HepG2 (cell line): ENCODE results near the gene PRR30. TPM values are rescaled to one million over a fixed set of nuclear protein-coding genes. Genes with fewer than 3 reads are reported as not detected.

ENCODE experiments used
- ADNP ChIP-seq: sonication (generic); formaldehyde crosslinking; IDR thresholded peaks from 2 replicates; pipeline ENCODE4 v1.4.0; 2020; ENCODE audit warnings: missing genetic modification reagents
- ARID4A ChIP-seq: sonication (generic); formaldehyde crosslinking; IDR thresholded peaks from 2 replicates; pipeline ENCODE4 v1.5.0; 2020; ENCODE audit warnings: mild to moderate bottlenecking, missing genetic modification reagents, borderline replicate concordance
- CENPX ChIP-seq: sonication (generic); formaldehyde crosslinking; IDR thresholded peaks from 2 replicates; pipeline ENCODE4 v1.9.0; 2021; ENCODE audit warnings: mild to moderate bottlenecking, missing genetic modification reagents, moderate library complexity
- CHCHD3 ChIP-seq: sonication (generic); formaldehyde crosslinking; IDR thresholded peaks from 2 replicates; pipeline ENCODE4 v1.8.0; 2022; ENCODE audit warnings: mild to moderate bottlenecking, missing genetic modification reagents, moderate library complexity
- CHD2 ChIP-seq: IDR thresholded peaks from 2 replicates; pipeline ENCODE4 v1.6.1; 2011; ENCODE audit warnings: low read depth, low read length, improper control_type of control experiment
- ETV6 ChIP-seq: sonication (generic); formaldehyde crosslinking; conservative IDR thresholded peaks from 2 replicates; pipeline ENCODE4 v1.4.0; 2020; ENCODE audit warnings: missing genetic modification reagents
- IRF1 ChIP-seq: sonication (generic); formaldehyde crosslinking; IDR thresholded peaks from 2 replicates; pipeline ENCODE4 v1.4.0; 2020; ENCODE audit warnings: low read depth, mild to moderate bottlenecking, missing genetic modification reagents
- IRX3 ChIP-seq: sonication (generic); formaldehyde crosslinking; IDR thresholded peaks from 2 replicates; pipeline ENCODE4 v1.8.1; 2023; ENCODE audit warnings: mild to moderate bottlenecking, low read depth, missing genetic modification reagents, borderline replicate concordance
- KDM6A ChIP-seq: IDR thresholded peaks from 2 replicates; pipeline ENCODE4 v1.6.1; 2016; ENCODE audit warnings: low read depth
- KLF13 ChIP-seq: sonication (generic); formaldehyde crosslinking; IDR thresholded peaks from 2 replicates; pipeline ENCODE4 v1.4.0; 2020; ENCODE audit warnings: mild to moderate bottlenecking, missing genetic modification reagents
- NBN ChIP-seq: fragments of 450-650 bp; conservative IDR thresholded peaks from 2 replicates; pipeline ENCODE4 v1.6.1; 2017
- NRL ChIP-seq: sonication (generic); formaldehyde crosslinking; IDR thresholded peaks from 2 replicates; pipeline ENCODE4 v1.5.0; 2020; ENCODE audit warnings: missing genetic modification reagents, mild to moderate bottlenecking, moderate library complexity, borderline replicate concordance
- RBAK ChIP-seq: sonication (generic); formaldehyde crosslinking; IDR thresholded peaks from 2 replicates; pipeline ENCODE4 v1.5.1; 2020; ENCODE audit warnings: mild to moderate bottlenecking, missing genetic modification reagents
- REPIN1 ChIP-seq: sonication (generic); formaldehyde crosslinking; IDR thresholded peaks from 2 replicates; pipeline ENCODE4 v1.8.0; 2022; ENCODE audit warnings: missing genetic modification reagents, low read depth, mild to moderate bottlenecking, borderline replicate concordance
- SMYD3 ChIP-seq: sonication (generic); formaldehyde crosslinking; IDR thresholded peaks from 2 replicates; pipeline ENCODE4 v1.8.1; 2023; ENCODE audit warnings: mild to moderate bottlenecking, missing genetic modification reagents
- SP140L ChIP-seq: sonication (generic); formaldehyde crosslinking; IDR thresholded peaks from 2 replicates; pipeline ENCODE4 v1.4.0; 2020; ENCODE audit warnings: missing genetic modification reagents, borderline replicate concordance
- ZBTB42 ChIP-seq: sonication (generic); formaldehyde crosslinking; IDR thresholded peaks from 2 replicates; pipeline ENCODE4 v1.5.0; 2020; ENCODE audit warnings: mild to moderate bottlenecking, missing genetic modification reagents
- ZMAT5 ChIP-seq: sonication (generic); formaldehyde crosslinking; IDR thresholded peaks from 2 replicates; pipeline ENCODE4 v1.5.0; 2020; ENCODE audit warnings: mild to moderate bottlenecking, low read depth, missing genetic modification reagents, borderline replicate concordance
- ZNF251 ChIP-seq: sonication (generic); formaldehyde crosslinking; IDR thresholded peaks from 2 replicates; pipeline ENCODE4 v1.9.0; 2021; ENCODE audit warnings: mild to moderate bottlenecking, missing genetic modification reagents
- ZNF292 ChIP-seq: sonication (generic); formaldehyde crosslinking; IDR thresholded peaks from 2 replicates; pipeline ENCODE4 v1.8.1; 2022; ENCODE audit warnings: mild to moderate bottlenecking, low read depth, missing genetic modification reagents, borderline replicate concordance
- ZNF382 ChIP-seq: sonication (generic); formaldehyde crosslinking; IDR thresholded peaks from 2 replicates; pipeline ENCODE4 v1.5.0; 2020; ENCODE audit warnings: missing genetic modification reagents, mild to moderate bottlenecking, borderline replicate concordance
- ZNF484 ChIP-seq: sonication (generic); formaldehyde crosslinking; IDR thresholded peaks from 2 replicates; pipeline ENCODE4 v1.5.1; 2020; ENCODE audit warnings: mild to moderate bottlenecking, low read depth, missing genetic modification reagents, borderline replicate concordance
- ZNF549 ChIP-seq: sonication (generic); formaldehyde crosslinking; IDR thresholded peaks from 2 replicates; pipeline ENCODE4 v1.5.0; 2020; ENCODE audit warnings: missing genetic modification reagents
- ZNF589 ChIP-seq: sonication (generic); formaldehyde crosslinking; conservative IDR thresholded peaks from 2 replicates; pipeline ENCODE4 v1.8.0; 2022; ENCODE audit warnings: mild to moderate bottlenecking, moderate library complexity, missing genetic modification reagents
- ZNF740 ChIP-seq: sonication (generic); formaldehyde crosslinking; IDR thresholded peaks from 2 replicates; pipeline ENCODE4 v1.4.0; 2020; ENCODE audit warnings: missing genetic modification reagents
- ZNF761 ChIP-seq: sonication (generic); formaldehyde crosslinking; conservative IDR thresholded peaks from 2 replicates; pipeline ENCODE4 v1.4.0; 2020; ENCODE audit warnings: mild to moderate bottlenecking, missing genetic modification reagents
- ZNF772 ChIP-seq: sonication (generic); formaldehyde crosslinking; IDR thresholded peaks from 2 replicates; pipeline ENCODE4 v1.5.0; 2020; ENCODE audit warnings: mild to moderate bottlenecking, missing genetic modification reagents
- polyA plus RNA-seq, 8 experiments: library from polyadenylated mRNA; depleted of rRNA in 3 of 8; stranded (reverse) in 7 of 8; unstranded in 1 of 8; fragments of >200 nt; fragmentation: Illumina TruSeq in 4 of 8; extraction: Trizol in 4 of 8; gene quantifications; 2 replicates each; pipeline versions ENCODE4 v1.2.1 to v1.2.3, GENCODE V29; 2011 to 2016; ENCODE audit warnings: low read depth in 4 of 8, missing spikeins in 1 of 8, mixed read lengths in 1 of 8; ENCODE audit not compliant: insufficient read depth in 1 of 8
- total RNA-seq, 5 experiments: library from RNA; depleted of rRNA; stranded (reverse); fragments of >200 nt; fragmentation: Illumina TruSeq; extraction: Trizol; gene quantifications; 2 replicates each; pipeline ENCODE4 v1.2.3, GENCODE V29; 2016; ENCODE audit warnings: low read depth in 1 of 5

Gene PRR30
- total and polyA plus RNA-seq, 2 of the 13 experiments (the other 11 are each of a cell fraction or from before 2014, with no cell fraction given) = not detected

GRCh38 chr2:27171351-27171848, 32.2 kb upstream of the PRR30 start (continued):
- TF ChIP-seq ZMAT5 (no peak), KDM6A (CRISPR knock-in tag) (peak; percentile 70), IRF1 (CRISPR knock-in tag) (no peak), ZNF292 (CRISPR knock-in tag) (no peak; the same call in 1 of the 2 replicates), IRX3 (no peak), SP140L (CRISPR knock-in tag) (no peak), NRL (CRISPR knock-in tag) (no peak), CENPX (CRISPR knock-in tag) (no peak), ARID4A (CRISPR knock-in tag) (peak; percentile 61; the same call in 1 of the 2 replicates), CHCHD3 (CRISPR knock-in tag) (no peak), ZNF484 (CRISPR knock-in tag) (no peak), ZNF761 (CRISPR knock-in tag) (no peak), CHD2 (no peak), ETV6 (CRISPR knock-in tag) (no peak), RBAK (CRISPR knock-in tag) (no peak), ZNF382 (CRISPR knock-in tag) (no peak), REPIN1 (no peak; the same call in 1 of the 2 replicates), ADNP (CRISPR knock-in tag) (peak; percentile 91; the same call in 1 of the 2 replicates), NBN (no peak), ZNF549 (CRISPR knock-in tag) (no peak), KLF13 (CRISPR knock-in tag) (no peak), ZNF772 (CRISPR knock-in tag) (no peak; the same call in 1 of the 2 replicates), SMYD3 (CRISPR knock-in tag) (peak; percentile 77; the same call in 1 of the 2 replicates), ZNF740 (no peak), ZNF251 (no peak), ZBTB42 (CRISPR knock-in tag) (0 out of 2 replicates have a peak, but pooled peaks have one; percentile 34), ZNF589 (0 out of 2 replicates have a peak, but pooled peaks have one; percentile 48)
